GM21529 (cell line): ENCODE measurements around the gene GPR137C.

Experiments used
- ATAC-seq: cut with Tn5 transposase; IDR thresholded peaks from one replicate; pipeline ENCODE4 v1.9.1; 2021; ENCODE audit not compliant: unreplicated experiment

GPR137C gene, protein sequence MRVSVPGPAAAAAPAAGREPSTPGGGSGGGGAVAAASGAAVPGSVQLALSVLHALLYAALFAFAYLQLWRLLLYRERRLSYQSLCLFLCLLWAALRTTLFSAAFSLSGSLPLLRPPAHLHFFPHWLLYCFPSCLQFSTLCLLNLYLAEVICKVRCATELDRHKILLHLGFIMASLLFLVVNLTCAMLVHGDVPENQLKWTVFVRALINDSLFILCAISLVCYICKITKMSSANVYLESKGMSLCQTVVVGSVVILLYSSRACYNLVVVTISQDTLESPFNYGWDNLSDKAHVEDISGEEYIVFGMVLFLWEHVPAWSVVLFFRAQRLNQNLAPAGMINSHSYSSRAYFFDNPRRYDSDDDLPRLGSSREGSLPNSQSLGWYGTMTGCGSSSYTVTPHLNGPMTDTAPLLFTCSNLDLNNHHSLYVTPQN

DNA sequence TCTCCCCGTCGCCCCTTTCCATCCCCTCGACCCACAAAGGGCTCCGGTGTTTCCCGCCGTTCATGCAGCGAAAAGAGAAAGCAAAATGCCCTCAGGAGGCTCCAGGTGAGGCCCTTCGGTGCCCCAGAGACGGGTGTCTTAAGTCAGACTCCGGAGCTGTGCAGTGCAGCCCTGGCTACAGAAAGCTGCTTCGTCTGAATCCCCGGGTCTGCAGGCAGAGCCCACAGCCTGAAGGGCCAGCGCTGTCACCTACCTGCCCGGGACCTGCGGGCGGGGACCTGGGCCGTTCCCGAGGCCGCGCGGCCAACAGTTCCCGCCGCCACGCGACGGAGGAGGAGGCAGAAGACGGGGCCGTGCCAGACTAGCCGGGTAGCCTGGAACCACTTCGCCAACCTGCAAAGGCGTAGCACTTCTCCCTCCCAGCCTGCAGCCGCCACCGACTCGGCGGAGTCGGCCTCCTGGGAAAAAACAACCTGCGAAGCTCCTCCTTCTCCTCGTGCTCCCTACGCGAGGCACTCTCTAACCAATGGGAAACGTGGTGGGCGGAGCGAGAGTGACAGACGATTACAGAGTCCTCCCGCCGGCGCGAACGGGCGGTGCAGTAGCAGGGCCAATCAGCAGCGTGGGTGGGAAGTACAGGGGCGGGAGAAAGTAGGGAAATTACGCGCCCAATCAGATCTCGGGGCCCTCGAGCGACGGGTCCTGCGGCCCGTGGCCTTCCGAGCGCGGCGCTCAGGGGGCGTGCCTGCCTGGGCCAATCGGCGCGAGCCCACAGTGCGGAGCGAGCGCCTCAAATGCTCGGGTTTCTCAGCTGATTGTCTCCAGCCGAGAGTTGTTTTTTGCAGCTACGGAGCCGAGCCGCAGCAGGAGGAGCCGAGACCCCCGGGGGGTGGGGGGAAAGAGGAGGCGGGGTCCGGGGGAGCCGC, at the start of gene GPR137C, which contains the start of gene TXNDC16:
Gene GPR137C (plus strand): TSS at position 774 of the 926 bp plus-strand sequence. CDS start 312 bp downstream, outside the sequence.
Gene TXNDC16 (minus strand): TSS at position 443 of the 926 bp plus-strand sequence. CDS start 8,948 bp downstream, outside the sequence.
- peak; percentile 95 for ATAC-seq

DNA sequence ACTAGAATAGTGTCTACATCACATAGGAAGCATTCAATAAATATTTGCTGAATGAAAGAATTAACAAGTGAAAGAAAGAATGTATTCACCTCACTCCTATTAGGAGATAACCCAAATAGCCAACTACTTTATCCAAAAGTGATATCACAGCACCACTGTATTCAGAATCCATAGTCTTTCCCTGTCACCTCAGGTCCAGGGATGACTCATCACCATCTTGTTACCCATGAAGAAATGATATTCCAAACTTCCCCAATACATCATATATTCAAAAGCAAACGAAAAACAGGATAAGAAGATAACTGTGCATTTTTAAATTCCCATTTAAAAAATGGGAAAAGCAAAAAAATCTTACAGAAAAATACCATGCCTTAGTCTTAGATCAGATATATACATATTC, 39.4 kb upstream of the GPR137C start:
- ATAC-seq, result no peak

DNA sequence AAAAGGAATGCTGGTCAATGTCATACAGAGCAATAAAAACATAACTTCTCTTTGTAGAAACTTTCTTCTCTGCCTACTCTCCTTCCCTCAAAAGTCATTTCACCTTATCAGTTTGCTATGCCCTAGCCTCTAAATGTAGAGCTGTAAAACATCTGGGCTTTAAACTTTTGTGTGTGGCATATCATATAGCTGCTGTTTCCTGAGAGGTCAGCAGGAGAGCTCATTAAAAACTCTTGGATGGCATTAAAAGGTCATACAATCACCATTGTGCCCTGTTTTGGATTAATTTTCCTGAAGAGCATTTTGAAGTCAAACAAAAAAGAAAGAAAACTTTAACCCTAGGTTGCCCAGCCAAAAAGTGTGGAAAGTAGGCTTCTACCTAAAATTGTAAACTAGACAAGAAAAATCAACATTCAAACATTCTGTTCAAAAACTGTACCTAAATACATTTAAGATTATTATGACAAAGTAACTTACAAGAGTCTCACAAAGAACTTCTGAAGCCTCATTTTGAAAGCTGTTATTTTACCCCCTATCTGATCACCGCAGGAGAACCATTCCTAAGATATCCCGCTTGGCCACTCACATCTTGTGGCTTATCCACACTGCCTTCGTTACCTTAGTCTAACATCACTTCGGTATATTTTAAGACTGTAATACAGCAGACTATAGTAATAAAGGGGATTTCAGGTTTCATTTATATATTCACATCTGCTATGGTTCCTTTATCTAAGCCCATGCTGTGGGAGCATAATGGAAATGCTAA, 38.4 kb upstream of the GPR137C start:
- no peak for ATAC-seq

DNA sequence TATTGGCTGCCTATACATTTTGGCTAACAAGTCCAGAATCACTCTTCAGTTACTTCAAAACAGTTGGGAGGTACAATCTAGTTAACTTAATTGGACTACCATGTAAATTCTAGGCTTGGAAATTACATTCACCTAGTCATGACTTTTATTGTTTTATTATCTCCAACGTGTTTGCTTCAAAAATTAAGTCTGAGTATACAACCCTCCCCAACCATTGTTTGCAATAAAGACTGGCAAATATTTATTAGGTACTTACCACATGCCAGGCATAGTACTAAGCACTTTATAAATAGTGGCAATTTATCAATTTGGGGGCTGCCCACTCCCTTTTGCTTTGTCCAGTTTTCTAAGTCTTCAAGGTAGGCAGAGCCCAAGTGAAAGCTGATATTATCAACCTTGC, 30.6 kb upstream of the GPR137C start:
- ATAC-seq, result no peak

DNA sequence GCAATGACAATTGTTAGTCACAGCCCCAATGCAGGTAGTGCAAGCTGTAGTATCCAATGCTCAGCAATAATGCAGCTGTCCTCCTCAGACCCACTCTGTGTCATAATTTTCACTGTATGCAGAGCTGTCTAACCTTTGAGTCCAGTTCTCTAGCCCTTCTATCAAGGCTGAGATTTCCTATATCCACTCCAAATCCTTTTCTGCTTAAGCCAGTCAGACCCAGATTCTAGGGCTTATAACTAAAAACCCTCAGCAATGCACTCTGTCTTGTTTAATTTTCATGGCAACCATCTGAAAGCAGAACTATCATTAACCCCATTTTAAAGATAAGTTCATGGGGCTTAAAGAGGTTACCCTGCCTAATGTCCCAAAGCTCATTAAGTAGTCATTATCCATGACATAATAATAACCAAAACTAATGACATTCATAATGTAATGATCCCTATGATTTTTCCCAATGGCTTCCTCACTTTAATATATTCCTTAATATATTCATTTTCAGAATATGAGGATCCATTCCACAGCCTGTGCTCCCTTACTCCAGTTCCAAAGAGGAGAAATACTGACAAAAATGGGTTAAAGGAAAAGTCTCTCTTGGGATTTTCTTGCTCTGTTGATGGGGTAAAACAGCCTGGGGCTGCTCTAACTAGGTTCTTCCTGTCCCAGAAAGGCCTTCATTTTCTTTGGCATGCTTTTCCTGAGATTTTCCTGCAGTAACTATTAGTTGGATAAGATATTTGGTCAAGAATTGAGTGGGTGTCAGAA, 29.9 kb upstream of the GPR137C start:
- ATAC-seq, result no peak

DNA sequence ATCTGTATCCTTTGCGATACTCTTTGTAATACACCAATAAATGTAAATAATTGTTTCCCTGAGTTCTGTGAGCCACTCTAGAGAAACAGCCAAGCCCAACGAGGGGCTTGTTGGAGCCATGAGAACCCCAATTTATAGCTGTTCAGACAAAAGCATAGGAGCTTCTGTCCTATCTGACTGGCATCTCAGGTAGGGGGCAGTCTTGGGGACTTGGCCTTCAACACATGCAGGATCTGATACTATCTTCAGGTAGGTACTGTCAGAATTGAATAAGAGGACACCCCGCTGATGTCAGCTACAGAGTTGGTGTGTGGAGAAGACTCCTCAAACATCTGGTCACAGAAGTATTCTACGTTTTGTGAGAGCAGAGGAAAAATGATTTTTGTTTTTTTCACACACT, 25.6 kb upstream of the GPR137C start:
- ATAC-seq, result no peak

DNA sequence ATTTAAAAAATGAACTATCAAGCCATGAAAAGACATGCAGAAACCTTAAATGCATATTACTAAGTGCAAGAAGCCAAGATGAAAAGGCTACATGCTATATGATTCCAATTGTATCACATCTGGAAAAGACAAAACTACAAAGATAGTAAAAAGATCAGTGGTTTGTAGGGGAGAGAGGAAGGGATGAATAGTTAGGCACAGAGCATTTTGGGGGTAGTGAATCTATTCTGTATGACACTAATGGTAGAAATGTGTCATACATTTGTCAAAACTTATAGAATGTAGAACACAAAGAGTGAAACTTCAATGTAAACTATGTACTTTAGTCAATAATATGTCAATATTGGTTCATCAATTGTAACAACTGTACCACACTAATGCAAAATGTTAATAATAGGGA, 21.2 kb upstream of the GPR137C start:
- ATAC-seq, result no peak

DNA sequence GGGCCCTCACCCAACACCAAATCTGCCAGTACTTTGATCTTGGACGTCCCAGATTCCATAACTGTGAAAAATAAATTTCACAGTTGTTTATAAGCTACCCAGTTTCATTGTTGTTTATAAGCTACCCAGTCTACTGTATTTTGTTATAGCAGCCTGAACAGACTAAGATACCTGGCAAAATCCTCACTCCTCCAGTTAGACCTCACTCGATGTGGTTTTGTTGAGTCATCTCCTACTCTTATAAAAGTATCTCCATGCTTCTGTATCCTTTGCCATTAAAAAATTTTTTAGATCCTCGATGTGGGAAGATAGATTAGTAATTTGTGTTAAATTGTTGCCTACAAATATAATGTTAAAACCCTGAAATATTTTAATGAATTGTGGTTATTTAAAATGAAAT, 16.4 kb upstream of the GPR137C start:
- ATAC-seq, result no peak

DNA sequence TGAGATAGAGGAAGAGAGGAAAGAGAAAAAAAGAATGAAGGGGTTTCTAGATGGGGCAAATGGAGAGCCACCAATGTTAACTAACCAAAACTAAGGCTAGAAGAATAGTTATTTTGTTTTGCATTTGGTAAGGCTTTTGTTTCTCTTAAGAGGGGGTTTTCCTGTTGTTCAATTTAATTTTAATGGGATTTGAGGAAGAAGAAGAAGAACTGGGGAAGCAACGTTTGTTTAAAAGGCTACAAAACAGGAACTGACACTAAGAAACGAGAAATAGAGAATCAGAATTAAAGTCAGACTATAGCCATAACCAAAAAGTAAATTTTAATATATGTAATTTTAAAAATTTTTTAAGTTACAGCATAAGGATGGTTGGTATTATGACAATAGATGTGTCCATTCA, 14.0 kb upstream of the GPR137C start:
- ATAC-seq, result no peak

DNA sequence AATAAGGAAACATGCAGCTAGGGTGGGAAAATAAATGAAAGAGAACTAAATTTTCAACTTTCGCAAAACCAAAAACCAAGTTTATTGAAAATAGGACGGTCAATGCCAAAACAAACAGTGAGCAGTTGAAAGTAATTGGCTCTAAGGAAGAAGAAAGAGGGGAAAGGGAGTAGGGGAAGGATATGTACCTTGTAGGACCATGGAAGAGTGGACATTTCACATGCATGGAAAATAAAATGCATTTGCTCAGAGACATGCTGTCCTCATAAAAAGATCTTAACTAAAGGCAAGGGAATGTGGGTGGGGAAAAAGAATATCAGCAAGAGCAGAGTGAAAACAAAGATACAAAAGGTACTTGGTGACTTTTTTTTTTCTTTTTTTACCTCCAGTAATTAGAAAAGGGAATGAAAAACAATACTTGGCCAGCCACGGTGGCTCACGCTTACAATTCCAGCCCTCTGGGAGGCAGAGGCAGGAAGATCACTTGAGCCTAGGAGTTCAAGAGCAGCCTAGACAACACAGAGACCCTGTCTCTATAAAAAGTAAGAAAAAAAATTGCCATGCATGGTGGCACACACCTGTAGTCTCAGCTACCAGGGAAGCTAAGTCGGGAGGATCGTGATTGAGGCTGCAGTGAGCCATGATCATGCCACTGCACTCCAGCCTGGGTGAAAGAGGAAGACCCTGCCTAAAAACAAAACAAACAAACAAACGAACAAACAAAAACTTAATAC, 6.9 kb upstream of the GPR137C start:
- no peak for ATAC-seq

DNA sequence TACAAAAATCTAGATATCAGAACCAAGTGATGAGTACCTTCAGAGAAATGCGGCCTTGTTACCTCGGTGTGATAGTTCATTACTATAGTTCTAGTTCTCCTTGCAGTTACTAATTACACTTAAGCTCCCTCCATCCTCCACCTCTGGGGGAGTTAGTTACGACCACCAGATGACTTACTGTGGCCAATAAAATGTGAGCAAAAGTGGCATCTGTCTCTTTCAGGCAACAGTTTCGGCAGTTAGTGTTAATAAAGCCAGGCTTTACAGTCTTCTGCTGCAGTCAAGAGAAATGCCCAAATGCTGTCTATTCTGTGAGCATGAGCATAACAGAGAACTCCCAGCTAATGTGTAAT, 6.3 kb upstream of the GPR137C start:
- ATAC-seq, result no peak

DNA sequence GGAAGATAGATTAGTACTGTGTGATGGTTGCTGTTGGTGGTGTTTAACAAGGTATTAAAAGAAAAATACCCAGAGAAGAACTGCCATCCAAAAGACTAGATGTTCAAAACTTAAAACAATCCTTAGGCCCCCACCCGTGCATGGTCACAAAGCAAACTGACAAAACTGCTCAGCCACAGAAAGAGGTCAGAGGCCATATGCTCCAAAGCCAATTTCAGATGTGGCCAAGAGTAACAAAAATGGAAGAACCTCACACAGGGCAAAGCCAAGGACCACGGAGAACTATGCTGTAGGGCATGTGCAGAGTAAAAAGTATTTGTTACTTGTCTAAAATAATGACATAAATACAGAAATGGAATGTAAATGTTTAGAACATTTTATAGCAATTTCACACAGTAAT, 5.6 kb upstream of the GPR137C start:
- ATAC-seq, result no peak

DNA sequence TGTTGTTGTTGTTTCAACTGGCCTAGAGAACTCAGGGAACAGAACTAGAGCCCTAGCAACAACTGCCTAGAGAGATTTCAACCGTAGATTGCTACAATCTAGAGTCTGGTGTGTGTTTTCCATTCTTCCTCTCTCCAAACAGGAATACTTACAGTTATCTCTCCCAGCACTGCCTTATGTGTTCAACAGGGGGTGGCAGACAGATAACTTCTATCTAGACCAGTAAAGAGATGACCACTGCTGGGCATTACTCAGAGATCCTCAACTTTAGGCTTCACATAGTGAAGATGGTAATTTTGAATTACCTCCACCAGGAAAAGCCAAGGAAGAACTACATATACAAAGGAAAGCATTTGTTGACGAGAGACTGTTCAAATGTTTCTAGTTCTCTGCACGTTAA, 5.1 kb upstream of the GPR137C start:
- no peak for ATAC-seq

DNA sequence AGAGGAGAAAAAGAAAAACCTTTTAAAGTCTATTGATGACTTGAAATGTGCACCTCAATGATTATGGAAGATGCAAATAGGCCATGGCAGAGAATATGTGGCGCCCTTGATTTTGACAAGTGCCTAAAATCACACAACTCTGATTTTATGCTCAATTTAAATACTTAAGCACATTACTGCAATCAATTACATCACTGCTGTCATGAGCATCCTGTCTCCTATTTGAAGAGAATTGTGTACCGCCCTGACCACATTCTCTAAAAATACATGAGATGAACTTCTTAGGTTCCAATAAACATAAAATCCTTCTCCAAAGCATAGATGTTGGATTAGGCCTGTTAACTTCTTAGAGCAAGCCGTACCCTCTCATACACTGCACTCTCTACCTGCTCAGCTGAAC, 2.0 kb upstream of the GPR137C start:
- no peak for ATAC-seq

DNA sequence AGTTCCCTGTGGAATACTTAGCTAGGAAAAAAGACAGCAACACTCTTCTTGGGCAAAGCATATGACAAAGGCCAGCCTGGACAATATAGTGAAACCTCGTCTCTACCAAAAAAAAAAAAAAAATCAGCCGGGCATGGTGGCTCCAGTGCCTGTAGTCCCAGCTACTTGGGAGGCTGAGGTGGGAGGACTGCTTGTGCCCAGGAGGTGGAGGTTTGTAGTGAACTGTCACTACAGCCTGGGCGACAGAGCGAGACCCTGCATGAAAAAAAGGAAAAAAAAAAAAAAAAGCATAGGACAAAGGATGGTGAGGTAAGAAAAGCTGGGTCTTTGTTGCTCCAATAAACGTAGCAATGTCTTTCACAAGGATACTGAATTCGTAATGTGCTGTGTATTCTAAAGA, 1.4 kb upstream of the GPR137C start:
- no peak for ATAC-seq

DNA sequence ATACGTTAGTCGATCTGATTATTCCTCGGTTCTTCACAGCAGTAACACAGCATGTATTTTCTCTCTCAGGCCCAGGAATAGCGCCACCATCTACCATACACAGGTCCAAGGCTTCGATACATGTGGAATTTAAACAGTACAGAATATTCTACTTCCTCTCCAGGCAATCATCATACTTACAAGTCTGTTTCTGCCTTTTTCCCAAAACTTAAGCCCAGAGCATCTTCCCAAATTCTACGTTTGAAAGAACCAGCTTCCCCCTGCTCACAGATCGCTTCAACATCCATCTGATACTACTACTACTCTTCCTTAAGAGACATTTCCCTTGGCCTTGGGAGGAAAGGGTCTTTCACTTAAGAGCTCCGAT, 957 bp upstream of the GPR137C start:
- no peak for ATAC-seq

DNA sequence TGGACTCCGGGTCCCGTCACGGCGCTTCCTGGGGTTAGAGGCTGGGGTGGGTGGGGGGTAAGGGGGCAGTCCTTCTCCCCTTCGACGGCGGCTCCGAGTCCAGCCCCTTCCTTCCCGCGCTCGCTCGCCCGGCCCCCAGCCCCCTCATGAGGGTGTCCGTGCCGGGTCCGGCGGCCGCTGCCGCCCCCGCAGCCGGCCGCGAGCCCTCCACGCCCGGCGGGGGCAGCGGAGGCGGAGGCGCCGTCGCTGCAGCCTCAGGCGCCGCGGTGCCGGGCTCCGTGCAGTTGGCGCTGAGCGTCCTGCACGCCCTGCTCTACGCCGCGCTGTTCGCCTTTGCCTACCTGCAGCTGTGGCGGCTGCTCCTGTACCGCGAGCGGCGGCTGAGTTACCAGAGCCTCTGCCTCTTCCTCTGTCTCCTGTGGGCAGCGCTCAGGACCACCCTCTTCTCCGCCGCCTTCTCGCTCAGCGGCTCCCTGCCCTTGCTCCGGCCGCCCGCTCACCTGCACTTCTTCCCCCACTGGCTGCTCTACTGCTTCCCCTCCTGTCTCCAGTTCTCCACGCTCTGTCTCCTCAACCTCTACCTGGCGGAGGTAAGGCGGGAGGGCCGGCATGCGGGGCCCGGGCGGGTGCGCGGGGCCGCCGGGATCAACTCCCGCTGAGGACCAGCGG, 500 bp downstream of the GPR137C start:
- peak; percentile 23 for ATAC-seq

DNA sequence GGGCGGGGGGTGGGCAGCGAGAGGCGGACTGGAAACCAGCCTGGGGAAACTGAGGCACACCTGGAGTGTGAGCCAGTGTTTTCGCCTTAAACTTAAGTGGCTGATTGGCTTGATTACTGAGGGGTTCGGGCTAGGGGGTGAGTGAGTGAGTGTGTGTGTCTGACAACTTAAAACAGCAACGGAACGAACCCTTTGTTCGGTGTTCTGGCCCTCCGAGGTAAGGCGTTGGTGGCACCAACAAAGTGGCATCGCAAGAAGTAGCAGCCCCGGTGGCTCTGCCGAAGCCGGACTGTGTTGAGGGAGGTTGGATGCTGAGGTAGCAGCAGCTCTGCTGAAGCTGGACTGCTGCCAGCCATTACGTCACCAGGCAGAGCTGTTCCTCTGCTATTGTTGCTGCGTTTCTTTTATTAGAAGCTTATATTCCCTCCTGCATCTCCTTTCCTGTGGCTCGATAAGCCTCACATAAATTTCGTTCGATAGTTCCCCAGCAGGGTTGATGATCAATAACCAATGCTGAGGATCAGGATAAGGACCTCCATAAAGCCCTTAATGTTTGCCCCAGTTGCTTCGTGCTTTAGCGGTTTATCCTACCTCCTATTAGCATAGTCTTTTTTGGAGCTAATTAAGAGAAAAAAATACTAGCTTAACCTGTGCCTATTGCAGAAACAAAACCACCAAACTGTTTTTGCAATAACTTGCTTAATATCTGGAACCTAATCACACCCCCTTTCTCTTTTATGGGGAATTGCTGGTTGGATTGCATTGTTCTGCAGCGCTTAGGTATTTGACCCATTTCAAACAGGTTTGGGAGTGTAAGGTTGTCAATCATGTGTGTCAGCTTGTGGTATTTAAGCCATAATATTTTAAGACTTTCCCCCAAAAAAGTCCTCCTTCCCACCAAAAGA, 1.3 kb downstream of the GPR137C start:
- ATAC-seq, result no peak
